Neuronal stem cell (in vitro differentiated cells): ENCODE measurements around the gene TAOK1.

Experiments
- DNase-seq: peaks from one replicate; pipeline ENCODE4 v3.0.0-alpha.2; 2013; ENCODE audit warnings: low spot score
- H2AFZ ChIP-seq: one replicate; pipeline ENCODE4 v1.6.1; 2013; ENCODE audit warnings: mild to moderate bottlenecking, low read length, inconsistent platforms
- H2AK5ac ChIP-seq: 2 replicates; pipeline ENCODE4 v1.6.1; 2013; ENCODE audit warnings: low read depth, mild to moderate bottlenecking, inconsistent platforms, low read length, moderate library complexity, mixed read lengths
- H2BK120ac ChIP-seq: 2 replicates; pipeline ENCODE4 v1.6.1; 2013; ENCODE audit warnings: low read depth, mild to moderate bottlenecking, inconsistent platforms, low read length, moderate library complexity, mixed read lengths
- H2BK12ac ChIP-seq: one replicate; pipeline ENCODE4 v1.6.1; 2013; ENCODE audit warnings: low read length, inconsistent platforms
- H2BK15ac ChIP-seq: 2 replicates; pipeline ENCODE4 v1.6.1; 2013; ENCODE audit warnings: mild to moderate bottlenecking, low read length, inconsistent platforms, mixed read lengths
- H2BK5ac ChIP-seq: one replicate; pipeline ENCODE4 v1.6.1; 2013; ENCODE audit warnings: inconsistent platforms, mild to moderate bottlenecking, low read length, moderate library complexity
- H3K14ac ChIP-seq: one replicate; pipeline ENCODE4 v1.6.1; 2013; ENCODE audit warnings: low read length, inconsistent platforms
- H3K18ac ChIP-seq: 2 replicates; pipeline ENCODE4 v1.6.1; 2013; ENCODE audit warnings: low read length, inconsistent platforms
- H3K23ac ChIP-seq: 2 replicates; pipeline ENCODE4 v1.6.1; 2013; ENCODE audit warnings: low read depth, mild to moderate bottlenecking, mixed read lengths, low read length, inconsistent platforms; ENCODE audit not compliant: poor library complexity
- H3K27ac ChIP-seq: replicated peaks from 3 replicates; pipeline ENCODE4 v1.5.1; 2013; ENCODE audit warnings: low read length, inconsistent platforms
- H3K27me3 ChIP-seq, 3 experiments: 2 replicates each; pipeline ENCODE4 v1.6.1; 2013; ENCODE audit warnings: low read length in 3 of 3, mild to moderate bottlenecking in 2 of 3, inconsistent platforms in 1 of 3, low read depth in 1 of 3, mixed read lengths in 1 of 3, moderate library complexity in 1 of 3; ENCODE audit not compliant: control insufficient read depth in 3 of 3, insufficient read depth in 3 of 3
- H3K36me3 ChIP-seq, 2 donors: replicated peaks in 1 of 2; 2 replicates each; pipeline ENCODE4 v1.6.1; 2013; ENCODE audit warnings: low read length in 2 of 2; ENCODE audit not compliant: control insufficient read depth in 2 of 2, insufficient read depth in 2 of 2
- H3K4ac ChIP-seq: 2 replicates; pipeline ENCODE4 v1.6.1; 2013; ENCODE audit warnings: inconsistent platforms, mild to moderate bottlenecking, low read length, moderate library complexity
- H3K4me1 ChIP-seq, 2 donors: 1 replicate in 1 of 2; 2 replicates in 1 of 2; pipeline ENCODE4 v1.6.1; 2013; ENCODE audit warnings: low read length in 2 of 2, low read depth in 1 of 2; ENCODE audit not compliant: control insufficient read depth in 2 of 2, insufficient read depth in 1 of 2
- H3K4me2 ChIP-seq: one replicate; pipeline ENCODE4 v1.6.1; 2013; ENCODE audit warnings: mild to moderate bottlenecking, low read length, inconsistent platforms; ENCODE audit not compliant: insufficient read depth, poor library complexity, severe bottlenecking
- H3K4me3 ChIP-seq, 2 donors: 2 replicates each; pipeline ENCODE4 v1.5.1; 2013; ENCODE audit warnings: low read length in 2 of 2, mild to moderate bottlenecking in 2 of 2, inconsistent platforms in 1 of 2, moderate library complexity in 1 of 2
- H3K79me1 ChIP-seq: one replicate; pipeline ENCODE4 v1.6.1; 2013; ENCODE audit warnings: low read depth, mild to moderate bottlenecking, inconsistent platforms, low read length, moderate library complexity
- H3K9ac ChIP-seq: one replicate; pipeline ENCODE4 v1.6.1; 2013; ENCODE audit warnings: mild to moderate bottlenecking, low read depth, low read length, inconsistent platforms; ENCODE audit not compliant: poor library complexity
- H3K9me3 ChIP-seq, 2 donors: replicated peaks in 1 of 2; 2 replicates each; pipeline versions ENCODE3 to v1.6.1; 2013; ENCODE audit warnings: low read length in 2 of 2, mild to moderate bottlenecking in 2 of 2, inconsistent platforms in 1 of 2, low read depth in 1 of 2, mixed read lengths in 1 of 2, moderate library complexity in 1 of 2; ENCODE audit not compliant: control insufficient read depth in 2 of 2, insufficient read depth in 1 of 2
- H4K8ac ChIP-seq: one replicate; pipeline ENCODE4 v1.6.1; 2013; ENCODE audit warnings: low read depth, mild to moderate bottlenecking, inconsistent platforms, low read length, moderate library complexity
- H4K91ac ChIP-seq: one replicate; pipeline ENCODE4 v1.6.1; 2013; ENCODE audit warnings: low read length, low read depth, mild to moderate bottlenecking, inconsistent platforms; ENCODE audit not compliant: poor library complexity
- WGBS, 2 donors: extraction: QIAGEN DNeasy Blood & Tissue Kit; methylation state at CpG; one replicate each; pipeline ENCODE4 v1.1.7; 2013; ENCODE audit warnings: missing lambda C conversion rate in 2 of 2, mixed read lengths in 1 of 2; ENCODE audit not compliant: insufficient read length in 2 of 2, insufficient replicate concordance in 1 of 2; ENCODE audit errors: extremely low coverage in 2 of 2; 5-methylcytosine and 5-hydroxymethylcytosine counted together

TAOK1 gene

GRCh38 chr17:29577385-29578211 lies 187.4 kb downstream of the TAOK1 start:
- peak overlapping the region; percentile 8 for H2BK12ac ChIP-seq
- H2AFZ ChIP-seq, result no peak overlapping the region
- no peak for DNase-seq
- H3K4me2 ChIP-seq, result no peak overlapping the region
- H4K8ac ChIP-seq, result peak overlapping the region; percentile 57
- H2BK15ac ChIP-seq, result no peak overlapping the region
- H2BK120ac ChIP-seq, result no peak overlapping the region
- peak overlapping the region; percentile 18 for H3K9ac ChIP-seq
- peaks cover 5% of the 10 kb centered on the region for H3K79me1 ChIP-seq
- peak overlapping the region; percentile 23 for H2AK5ac ChIP-seq
- no peaks in the 10 kb centered on the region for H3K9me3 ChIP-seq
- peaks cover 0 to 3% of the 10 kb centered on the region in 2 donors for H3K4me1 ChIP-seq
- H3K14ac ChIP-seq, result no peak overlapping the region
- peak overlapping the region; percentile 14 for H2BK5ac ChIP-seq
- H3K27ac ChIP-seq, result no peak overlapping the region
- H3K23ac ChIP-seq, result no peak overlapping the region
- no peak overlapping the region for H3K4me3 ChIP-seq
- no CpG with 5 or more reads among the region's 22 CpGs for WGBS, 2 donors
- H3K18ac ChIP-seq, result peak overlapping the region; percentile 33
- H4K91ac ChIP-seq, result no peak overlapping the region
- H3K36me3 ChIP-seq, result peaks cover 71 to 93% of the 10 kb centered on the region in 2 donors
- H3K4ac ChIP-seq, result no peak overlapping the region
- no peaks in the 10 kb centered on the region for H3K27me3 ChIP-seq

- H4K8ac ChIP-seq, result no peak overlapping the region
- H3K36me3 ChIP-seq, result peaks cover 70 to 94% of the 10 kb centered on the region in 2 donors
- H2BK15ac ChIP-seq, result no peak overlapping the region
- no peak overlapping the region for H3K23ac ChIP-seq
- H3K14ac ChIP-seq, result no peak overlapping the region
- H3K27ac ChIP-seq, result no peak overlapping the region
- no CpG with 5 or more reads among the region's 14 CpGs for WGBS, 2 donors
- no peak overlapping the region for H4K91ac ChIP-seq
- H3K4me3 ChIP-seq, result peak overlapping the region in 1 of 2 donors; percentile 7
- no peaks in the 10 kb centered on the region for H3K27me3 ChIP-seq
- H3K4me2 ChIP-seq, result no peak overlapping the region
- DNase-seq, result no peak
- peaks cover 5% of the 10 kb centered on the region for H3K79me1 ChIP-seq
- no peak overlapping the region for H3K9ac ChIP-seq
- H3K18ac ChIP-seq, result no peak overlapping the region
- H3K4me1 ChIP-seq, result peaks cover 0 to under 1% of the 10 kb centered on the region in 2 donors
- H2BK12ac ChIP-seq, result no peak overlapping the region
- H2AFZ ChIP-seq, result no peak overlapping the region
- no peaks in the 10 kb centered on the region for H3K9me3 ChIP-seq
- no peak overlapping the region for H2BK5ac ChIP-seq
- no peak overlapping the region for H3K4ac ChIP-seq
- H2BK120ac ChIP-seq, result no peak overlapping the region
- H2AK5ac ChIP-seq, result no peak overlapping the region
Measured at GRCh38 chr17:29578626-29579485, 188.7 kb downstream of the TAOK1 start.

GRCh38 chr17:29579866-29580771 lies 190.0 kb downstream of the TAOK1 start:
- no peak overlapping the region for H2BK12ac ChIP-seq
- H3K14ac ChIP-seq, result no peak overlapping the region
- peaks cover 59 to 84% of the 10 kb centered on the region in 2 donors for H3K36me3 ChIP-seq
- peak overlapping the region; percentile 33 for H2AK5ac ChIP-seq
- no peak overlapping the region for H2AFZ ChIP-seq
- no peak overlapping the region for H3K9ac ChIP-seq
- peaks cover 12 to 13% of the 10 kb centered on the region in 2 donors for H3K4me1 ChIP-seq
- no CpG with 5 or more reads among the region's 15 CpGs for WGBS, 2 donors
- H3K79me1 ChIP-seq, result peaks cover 7% of the 10 kb centered on the region
- no peak overlapping the region for H3K4me2 ChIP-seq
- no peak overlapping the region for H2BK120ac ChIP-seq
- H3K9me3 ChIP-seq, result no peaks in the 10 kb centered on the region
- no peak overlapping the region for H3K4ac ChIP-seq
- no peak overlapping the region for H2BK5ac ChIP-seq
- H3K4me3 ChIP-seq, result no peak overlapping the region
- no peak overlapping the region for H4K8ac ChIP-seq
- H3K27ac ChIP-seq, result no peak overlapping the region
- H3K18ac ChIP-seq, result no peak overlapping the region
- peak overlapping the region; percentile 22 for H2BK15ac ChIP-seq
- no peak overlapping the region for H3K23ac ChIP-seq
- no peak overlapping the region for H4K91ac ChIP-seq
- H3K27me3 ChIP-seq, result no peaks in the 10 kb centered on the region
- DNase-seq, result no peak
